Body of pancreas (tissue), 4 donors: ENCODE results near the gene SPATA25. TPM values are rescaled to one million over a fixed set of nuclear protein-coding genes. Genes with fewer than 3 reads are reported as not detected.

Experiments used
- ATAC-seq: fragments of 150-250 bp; one replicate; pipeline ENCODE4 v1.9.1; 2016
- DNase-seq, 4 donors: peaks; one replicate each; pipeline ENCODE4 v3.0.0-alpha.2; 2019
- H3K27ac ChIP-seq, 4 donors: fragments of 200-600 bp; sonication (generic); 1 replicate in 3 of 4; 2 replicates in 1 of 4; pipeline versions ENCODE4 v1.5.1 to v1.6.1; 2016 to 2019; ENCODE audit warnings: mild to moderate bottlenecking in 1 of 4, mixed read lengths in 1 of 4, moderate library complexity in 1 of 4
- H3K27me3 ChIP-seq, 2 donors: fragments of 200-600 bp; sonication (generic); one replicate each; pipeline ENCODE4 v1.6.0; 2016; ENCODE audit warnings: mild to moderate bottlenecking in 1 of 2
- H3K36me3 ChIP-seq, 2 donors: fragments of 200-600 bp; sonication (generic); replicated peaks in 1 of 2; 2 replicates each; pipeline ENCODE4 v1.5.1; 2016; ENCODE audit warnings: low read depth in 2 of 2; ENCODE audit not compliant: insufficient read depth in 1 of 2
- H3K4me1 ChIP-seq: fragments of 200-600 bp; sonication (generic); one replicate; pipeline ENCODE4 v1.6.0; 2016
- H3K4me3 ChIP-seq, 2 donors: fragments of 200-600 bp; sonication (generic); 1 replicate in 1 of 2; 2 replicates in 1 of 2; pipeline ENCODE4 v1.5.1; 2016 to 2019
- H3K9me3 ChIP-seq, 3 donors: fragments of 200-600 bp; sonication (generic); 1 replicate in 2 of 3; 2 replicates in 1 of 3; pipeline ENCODE4 v1.5.1; 2016
- CTCF ChIP-seq, 7 experiments: fragments of 450-650 bp in 4 of 7; fragments of 200-600 bp in 3 of 7; sonication (generic) in 3 of 7; IDR thresholded peaks; one replicate each; pipeline ENCODE4 v1.5.1; 2016 to 2019; ENCODE audit warnings: antibody characterized with exemption in 7 of 7
- POLR2A ChIP-seq, 3 donors: fragments of 450-650 bp; IDR thresholded peaks; one replicate each; pipeline ENCODE4 v1.6.1; 2016; ENCODE audit warnings: antibody characterized with exemption in 3 of 3, mild to moderate bottlenecking in 2 of 3
- WGBS, 2 donors: methylation state at CpG; one replicate each; pipeline ENCODE4 v1.1.5; 2017; 5-methylcytosine and 5-hydroxymethylcytosine counted together
- intact Hi-C: fragments of 100-400 bp; cut with DNase I; formaldehyde crosslinking; loops from one replicate; pipeline ENCODE4 v1.15.1; 2023
- total RNA-seq, 2 donors: library from RNA; depleted of rRNA; stranded (reverse); fragments of >200 nt; gene quantifications; one replicate each; pipeline ENCODE4 v1.1.0, GENCODE V29; 2016

Gene SPATA25
- total RNA-seq, 2 donors from 2014 or later: 1.3 to 2.6 TPM

GRCh38 chr20:45893831-45894230, 6.4 kb upstream of the SPATA25 start:
- intact Hi-C loops: loop anchor here (10.0 kb wide), 1 partner anchor 71 kb away; no protein-coding TSS in a partner anchor
- peaks cover 0 to 10% of the 10 kb centered on the region in 2 donors for H3K36me3 ChIP-seq
- H3K27ac ChIP-seq: no peak overlapping the region

GRCh38 chr20:45892828-45893500, 5.5 kb upstream of the SPATA25 start:
- intact Hi-C loops: loop anchor here (10.0 kb wide), 1 partner anchor 72 kb away; no protein-coding TSS in a partner anchor
- TF ChIP-seq POLR2A (IDR thresholded peaks at IDR 0.05) (no peak), CTCF (IDR thresholded peaks at IDR 0.05) (no peak)
- no peak overlapping the region for H3K4me3 ChIP-seq
- no peak overlapping the region for H3K27ac ChIP-seq
- ATAC-seq (no peak), DNase-seq (no peak)
- H3K4me1 ChIP-seq: peaks cover 33% of the 10 kb centered on the region
- H3K9me3 ChIP-seq: no peaks in the 10 kb centered on the region
- 58 to 71% methylated on average over 1 to 4 of the region's 4 CpGs for WGBS, 2 donors
- no peaks in the 10 kb centered on the region for H3K27me3 ChIP-seq
- H3K36me3 ChIP-seq: peaks cover 0 to 7% of the 10 kb centered on the region in 2 donors

More at GRCh38 chr20:45893831-45894230, 6.4 kb upstream of the SPATA25 start:
- DNase-seq (no peak), ATAC-seq (no peak)
- 88 to 96% methylated on average over 4 of the region's 4 CpGs for WGBS, 2 donors
- no peak for TF ChIP-seq CTCF (IDR thresholded peaks at IDR 0.05)
- no peak for TF ChIP-seq POLR2A (IDR thresholded peaks at IDR 0.05)
- Histone ChIP-seq H3K4me3 (no peak overlapping the region), H3K9me3 (no peaks in the 10 kb centered on the region), H3K4me1 (peaks cover 33% of the 10 kb centered on the region), H3K27me3 (no peaks in the 10 kb centered on the region)

- 73 to 75% methylated on average over 9 of the region's 9 CpGs for WGBS, 2 donors
- TF ChIP-seq POLR2A (IDR thresholded peaks at IDR 0.05): no peak
- no peak for TF ChIP-seq CTCF (IDR thresholded peaks at IDR 0.05)
- intact Hi-C loops: loop anchor here (10.0 kb wide), 1 partner anchor 73 kb away; no protein-coding TSS in a partner anchor
- Histone ChIP-seq H3K27me3 (no peaks in the 10 kb centered on the region), H3K27ac (peak overlapping the region in 2 of 4 donors; percentile 72 to 78), H3K4me1 (peaks cover 33% of the 10 kb centered on the region), H3K9me3 (no peaks in the 10 kb centered on the region), H3K36me3 (peaks cover 0 to 7% of the 10 kb centered on the region in 2 donors), H3K4me3 (peak overlapping the region in 1 of 2 donors; percentile 90)
- ATAC-seq: no peak
- DNase-seq: peak in 1 of 4 donors; percentile 29
These were observed 4.8 kb upstream of the SPATA25 start for GRCh38 chr20:45892049-45892825.

GRCh38 chr20:45890985-45891983, 3.9 kb upstream of the SPATA25 start, which contains the start of the genes CTSA and NEURL2:
CTSA (plus strand) TSS chr20:45891335; CDS start chr20:45891569, 234 bp downstream.
NEURL2 (minus strand) TSS chr20:45891208; CDS start chr20:45890991, 217 bp downstream.
- Histone ChIP-seq H3K27me3 (no peaks in the 10 kb centered on the region), H3K36me3 (peaks cover 0 to 7% of the 10 kb centered on the region in 2 donors), H3K9me3 (no peaks in the 10 kb centered on the region), H3K27ac (peak within 1 kb of the TSS; percentile 65 to 80 (median 75)), H3K4me3 (peak within 1 kb of the TSS; percentile 86 to 90), H3K4me1 (peaks cover 33% of the 10 kb centered on the region)
- WGBS, 2 donors: 1 to 5% methylated on average over 6 to 78 of the region's 78 CpGs
- peak; percentile 86 for ATAC-seq
- intact Hi-C loops: loop anchor here (10.0 kb wide), 1 partner anchor 74 kb away; no protein-coding TSS in a partner anchor
- TF ChIP-seq CTCF (IDR thresholded peaks at IDR 0.05) (no peak), POLR2A (IDR thresholded peaks at IDR 0.05) (peak; percentile 27 to 72 (median 67))
- DNase-seq: peak; percentile 91 to 97 (median 94)
